Measurements from ENCODE around the gene EML4. TPM values are rescaled to one million over a fixed set of nuclear protein-coding genes. Genes with fewer than 3 reads are reported as not detected.

EML4 gene
- polyA plus RNA-seq, 1 donor (not counting 4 experiments of a cell fraction or from before 2014, with no cell fraction given), result 36.4 TPM

- dilution Hi-C loops (cut with MboI; ENCODE audit: extremely low pct_ligation_motif_present, low sequenced_read_pairs), result no loop called here
- no peak for TF ChIP-seq EZH2 (IDR thresholded peaks at IDR 0.05; ENCODE audit: low read length)
- no peak for TF ChIP-seq CTCF (optimal IDR thresholded peaks at IDR 0.05 in 1 of 3, IDR thresholded peaks at IDR 0.05 in 1 of 3, conservative IDR thresholded peaks at IDR 0.05 in 1 of 3; ENCODE audit: extremely low read depth in 1 of 3, insufficient read depth in 2 of 3, low read length in 3 of 3)
- no peaks in the 10 kb centered on the region for H4K20me1 ChIP-seq (ENCODE audit: control insufficient read depth, extremely low read depth, insufficient read depth, low read length)
Measured at GRCh38 chr2:42290005-42290404, 120.9 kb downstream of the EML4 start.

GRCh38 chr2:42293019-42293418 lies 123.9 kb downstream of the EML4 start:
- H2AFZ ChIP-seq (ENCODE audit: control insufficient read depth, low read length), result no peak overlapping the region
- no peak overlapping the region for H3K4me2 ChIP-seq (ENCODE audit: control insufficient read depth, extremely low read depth, insufficient read depth, low read depth, low read length)
- dilution Hi-C loops (cut with MboI; ENCODE audit: extremely low pct_ligation_motif_present, low sequenced_read_pairs), result no loop called here
- H3K4me1 ChIP-seq (ENCODE audit: control insufficient read depth, extremely low read depth, insufficient read depth, low read length), result no peaks in the 10 kb centered on the region
- DNase-seq (ENCODE audit: low read depth, low spot score), result no peak
- no peaks in the 10 kb centered on the region for H3K27me3 ChIP-seq (ENCODE audit: control insufficient read depth, extremely low read depth, insufficient read depth, low read length)
- FAIRE-seq, result no peak
- H4K20me1 ChIP-seq (ENCODE audit: control insufficient read depth, extremely low read depth, insufficient read depth, low read length), result no peaks in the 10 kb centered on the region
- no peaks in the 10 kb centered on the region for H3K9me3 ChIP-seq (ENCODE audit: control insufficient read depth, low read depth, low read length)
- H3K9me1 ChIP-seq (ENCODE audit: control insufficient read depth, extremely low read depth, insufficient read depth, low read length), result no peaks in the 10 kb centered on the region
- H3K27ac ChIP-seq (ENCODE audit: control insufficient read depth, insufficient read depth, low read length), result no peak overlapping the region
- no peak overlapping the region for H3K4me3 ChIP-seq (ENCODE audit: control insufficient read depth in 2 of 3, extremely low read depth in 1 of 3, insufficient read depth in 2 of 3, low read depth in 1 of 3, low read length in 3 of 3)
- H3K36me3 ChIP-seq (ENCODE audit: control insufficient read depth in 2 of 2, extremely low read depth in 1 of 2, insufficient read depth in 2 of 2, low read length in 2 of 2), result peaks cover 2 to 10% of the 10 kb centered on the region in 2 experiments
- H3K79me2 ChIP-seq (ENCODE audit: control insufficient read depth, insufficient read depth, low read length), result no peaks in the 10 kb centered on the region
- no peak overlapping the region for H3K9ac ChIP-seq (ENCODE audit: control insufficient read depth, extremely low read depth, insufficient read depth, low read length)
- TF ChIP-seq CTCF (optimal IDR thresholded peaks at IDR 0.05 in 1 of 3, IDR thresholded peaks at IDR 0.05 in 1 of 3, conservative IDR thresholded peaks at IDR 0.05 in 1 of 3; ENCODE audit: extremely low read depth in 1 of 3, insufficient read depth in 2 of 3, low read length in 3 of 3) (no peak), EZH2 (IDR thresholded peaks at IDR 0.05; ENCODE audit: low read length) (no peak)

More at GRCh38 chr2:42290005-42290404, 120.9 kb downstream of the EML4 start:
- H3K79me2 ChIP-seq (ENCODE audit: control insufficient read depth, insufficient read depth, low read length), result no peaks in the 10 kb centered on the region
- H3K4me3 ChIP-seq (ENCODE audit: control insufficient read depth in 2 of 3, extremely low read depth in 1 of 3, insufficient read depth in 2 of 3, low read depth in 1 of 3, low read length in 3 of 3), result no peak overlapping the region
- no peak overlapping the region for H3K9ac ChIP-seq (ENCODE audit: control insufficient read depth, extremely low read depth, insufficient read depth, low read length)
- H3K27ac ChIP-seq (ENCODE audit: control insufficient read depth, insufficient read depth, low read length), result no peak overlapping the region
- no peak for DNase-seq (ENCODE audit: low read depth, low spot score)
- no peak overlapping the region for H3K4me2 ChIP-seq (ENCODE audit: control insufficient read depth, extremely low read depth, insufficient read depth, low read depth, low read length)
- H3K9me1 ChIP-seq (ENCODE audit: control insufficient read depth, extremely low read depth, insufficient read depth, low read length), result no peaks in the 10 kb centered on the region
- no peaks in the 10 kb centered on the region for H3K27me3 ChIP-seq (ENCODE audit: control insufficient read depth, extremely low read depth, insufficient read depth, low read length)
- peaks cover 0 to 10% of the 10 kb centered on the region in 2 experiments for H3K36me3 ChIP-seq (ENCODE audit: control insufficient read depth in 2 of 2, extremely low read depth in 1 of 2, insufficient read depth in 2 of 2, low read length in 2 of 2)
- H3K4me1 ChIP-seq (ENCODE audit: control insufficient read depth, extremely low read depth, insufficient read depth, low read length), result no peaks in the 10 kb centered on the region
- no peaks in the 10 kb centered on the region for H3K9me3 ChIP-seq (ENCODE audit: control insufficient read depth, low read depth, low read length)
- H2AFZ ChIP-seq (ENCODE audit: control insufficient read depth, low read length), result no peak overlapping the region
- FAIRE-seq, result no peak

Data from keratinocyte (primary cell).